Motor neuron (in vitro differentiated cells): ENCODE measurements around the gene CDH20. TPM values are rescaled to one million over a fixed set of nuclear protein-coding genes. Genes with fewer than 3 reads are reported as not detected.
A peak's percentile ranks its signal among the peaks of the same experiment; 100 is the strongest.

Experiments used
- ATAC-seq, 8 experiments: fragments of 200-7000 bp; cut with Tn5 transposase; replicated peaks in 6 of 8; 2 replicates each; pipeline ENCODE4 v1.8.0; 2021; ENCODE audit warnings: mild to moderate bottlenecking in 8 of 8, moderate library complexity in 8 of 8
- H3K27ac ChIP-seq, 2 donors: fragments of 250-450 bp; sonication (Bioruptor Pico); 2 replicates each; pipeline ENCODE4 v1.9.0; 2021; ENCODE audit warnings: antibody characterized with exemption in 2 of 2, mild to moderate bottlenecking in 2 of 2, moderate library complexity in 1 of 2
- H3K4me1 ChIP-seq, 2 donors: fragments of 250-450 bp; sonication (Bioruptor Pico); replicated peaks in 1 of 2; 2 replicates each; pipeline ENCODE4 v1.6.1; 2021; ENCODE audit warnings: antibody characterized with exemption in 2 of 2, mild to moderate bottlenecking in 2 of 2, moderate library complexity in 1 of 2
- H3K4me3 ChIP-seq, 5 donors: fragments of 250-450 bp; sonication (Bioruptor Pico); 2 replicates each; pipeline ENCODE4 v1.9.0; 2021; ENCODE audit warnings: antibody characterized with exemption in 5 of 5, mild to moderate bottlenecking in 5 of 5, moderate library complexity in 4 of 5
- WGBS, 10 experiments: fragments of 450-650 bp; shearing (Covaris generic); methylation state at CpG; one replicate each; pipeline ENCODE4 v1.0.0; 2022; 5-methylcytosine and 5-hydroxymethylcytosine counted together
- in situ Hi-C, 9 experiments: fragments of 400-800 bp; cut with MboI; loops; one replicate each; pipeline ENCODE4 v1.15.0; 2021; ENCODE audit warnings: low sequenced_read_pairs in 9 of 9, low pct_unique_long_range_greater_than_20kb in 2 of 9; ENCODE audit not compliant: unreplicated experiment in 9 of 9
- total RNA-seq, 8 experiments: library from RNA; unstranded; fragments of 300-600 nt; gene quantifications; 2 replicates each; pipeline versions ENCODE4 v1.2.3 to v1.2.4, GENCODE V29; 2022

CDH20 gene
- 10 to 100 TPM in 1 of 8 experiments, 1 to 10 TPM in 4, not detected in 3; 5.4 to 38.9 (median 8.8) TPM for total RNA-seq

- H3K27ac ChIP-seq: no peak within 1 kb of the TSS
- H3K4me1 ChIP-seq: peaks cover 5 to 18% of the 10 kb centered on the region in 2 donors
- in situ Hi-C loops: loop anchor here in 1 of 9 experiments (25.0 kb wide), 1 partner anchor 154 kb away; no protein-coding TSS in a partner anchor
- ATAC-seq: peak in 6 of 8 experiments; percentile 34 to 72 (median 68)
- H3K4me3 ChIP-seq: peak within 1 kb of the TSS; percentile 42 to 67 (median 50)
- WGBS, 10 experiments: 0 to 19% methylated on average over 1 to 4 of the region's 32 CpGs; no CpG with 5 or more reads in 8 of the 10 experiments
Measured at GRCh38 chr18:61333271-61333745, at the start of gene CDH20. Gene CDH20 (plus strand): TSS chr18:61333430.

- Histone ChIP-seq H3K27ac (no peak overlapping the region), H3K4me3 (no peak overlapping the region), H3K4me1 (no peaks in the 10 kb centered on the region)
- in situ Hi-C loops: no loop called here
- no peak for ATAC-seq
- WGBS, 10 experiments: 25 to 100% (median 67%) methylated on average over 1 to 4 of the region's 4 CpGs; no CpG with 5 or more reads in 1 of the 10 experiments
Measured at GRCh38 chr18:61284039-61284438, 49.2 kb upstream of the CDH20 start.

DNA sequence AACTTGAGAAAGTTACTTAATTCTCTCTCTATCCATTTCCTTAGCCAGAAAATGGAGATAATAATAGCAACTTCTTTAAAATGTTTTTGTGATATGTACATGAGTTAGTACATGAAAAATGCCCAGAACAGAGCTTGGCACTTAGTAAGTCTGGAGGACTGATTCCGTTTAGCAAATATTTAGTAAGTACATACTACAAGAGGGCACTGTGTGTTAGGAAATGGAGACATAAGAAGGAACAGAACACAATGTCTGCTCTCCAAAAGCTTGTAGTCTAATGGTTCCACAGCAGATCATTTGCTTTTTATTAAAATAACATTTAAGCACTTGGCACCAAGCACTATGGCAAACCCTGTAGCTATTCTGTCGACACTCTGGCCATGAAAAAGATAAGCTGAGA is 47.5 kb upstream of the CDH20 start:
- Histone ChIP-seq H3K4me1 (no peaks in the 10 kb centered on the region), H3K4me3 (no peak overlapping the region), H3K27ac (no peak overlapping the region)
- in situ Hi-C loops: no loop called here
- 0 to 100% (median 84%) methylated on average over 1 to 2 of the region's 2 CpGs; no CpG with 5 or more reads in 1 of the 10 experiments for WGBS, 10 experiments
- no peak for ATAC-seq

DNA sequence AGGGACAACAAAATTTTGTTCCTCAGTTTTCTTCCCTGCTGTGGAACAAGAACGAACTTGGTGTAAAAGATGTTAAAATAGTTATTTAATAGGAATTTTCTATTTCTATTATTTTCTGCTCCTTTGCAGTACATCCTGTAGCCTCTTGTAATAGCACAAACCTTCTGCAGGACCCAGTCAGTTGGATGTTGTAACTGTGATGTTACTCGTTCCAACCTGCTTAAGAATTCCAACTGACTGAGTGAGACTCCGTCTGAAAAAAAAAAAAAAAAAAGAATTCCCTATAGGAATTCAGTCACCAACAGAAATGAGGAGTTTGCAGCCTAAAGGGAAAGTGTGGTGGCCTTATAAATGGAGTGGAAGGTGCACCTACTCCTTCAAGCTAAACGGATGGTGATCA is 46.4 kb upstream of the CDH20 start:
- WGBS, 10 experiments: 0 to 94% (median 75%) methylated on average over 2 to 4 of the region's 4 CpGs; no CpG with 5 or more reads in 1 of the 10 experiments
- no peak for ATAC-seq
- in situ Hi-C loops: no loop called here
- Histone ChIP-seq H3K27ac (no peak overlapping the region), H3K4me3 (no peak overlapping the region), H3K4me1 (no peaks in the 10 kb centered on the region)

GRCh38 chr18:61290616-61291015 is 42.6 kb upstream of the CDH20 start:
- ATAC-seq: no peak
- Histone ChIP-seq H3K4me3 (no peak overlapping the region), H3K4me1 (no peaks in the 10 kb centered on the region), H3K27ac (no peak overlapping the region)
- WGBS, 10 experiments: 0 to 96% (median 42%) methylated on average over 1 to 3 of the region's 5 CpGs; no CpG with 5 or more reads in 3 of the 10 experiments
- in situ Hi-C loops: no loop called here

- Histone ChIP-seq H3K4me3 (no peak overlapping the region), H3K4me1 (no peaks in the 10 kb centered on the region), H3K27ac (no peak overlapping the region)
- in situ Hi-C loops: no loop called here
- 6 to 100% (median 85%) methylated on average over 1 to 4 of the region's 4 CpGs; no CpG with 5 or more reads in 1 of the 10 experiments for WGBS, 10 experiments
- no peak for ATAC-seq
Measured at GRCh38 chr18:61292280-61293035, 40.8 kb upstream of the CDH20 start.

- no peak overlapping the region for H3K4me3 ChIP-seq
- H3K27ac ChIP-seq: no peak overlapping the region
- no peaks in the 10 kb centered on the region for H3K4me1 ChIP-seq
- ATAC-seq: no peak
- 0 to 100% (median 81%) methylated on average over 1 of the region's 1 CpG; no CpG with 5 or more reads in 2 of the 10 experiments for WGBS, 10 experiments
- in situ Hi-C loops: no loop called here
Measured at GRCh38 chr18:61295153-61295552, 38.1 kb upstream of the CDH20 start.

DNA sequence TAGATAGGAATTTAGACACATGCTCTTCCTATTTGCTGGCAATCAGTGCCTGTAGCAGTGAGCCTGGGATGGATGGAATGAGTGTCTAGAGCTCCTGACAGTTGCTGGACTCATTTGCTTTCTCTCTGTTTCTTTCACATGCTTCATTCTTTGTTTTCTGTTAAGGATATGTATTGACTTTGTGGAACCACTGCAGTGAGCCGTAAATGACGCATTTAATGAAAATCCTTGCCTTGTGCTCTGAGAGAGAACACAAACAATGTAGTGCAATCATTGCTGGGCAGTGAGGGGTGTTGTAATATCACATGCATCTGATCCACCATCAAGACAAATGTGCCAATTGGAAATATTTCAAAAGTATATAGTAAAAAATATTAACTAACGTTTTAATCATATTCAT is 25.2 kb upstream of the CDH20 start:
- H3K4me3 ChIP-seq: no peak overlapping the region
- 10 to 83% (median 54%) methylated on average over 1 to 3 of the region's 3 CpGs for WGBS, 10 experiments

DNA sequence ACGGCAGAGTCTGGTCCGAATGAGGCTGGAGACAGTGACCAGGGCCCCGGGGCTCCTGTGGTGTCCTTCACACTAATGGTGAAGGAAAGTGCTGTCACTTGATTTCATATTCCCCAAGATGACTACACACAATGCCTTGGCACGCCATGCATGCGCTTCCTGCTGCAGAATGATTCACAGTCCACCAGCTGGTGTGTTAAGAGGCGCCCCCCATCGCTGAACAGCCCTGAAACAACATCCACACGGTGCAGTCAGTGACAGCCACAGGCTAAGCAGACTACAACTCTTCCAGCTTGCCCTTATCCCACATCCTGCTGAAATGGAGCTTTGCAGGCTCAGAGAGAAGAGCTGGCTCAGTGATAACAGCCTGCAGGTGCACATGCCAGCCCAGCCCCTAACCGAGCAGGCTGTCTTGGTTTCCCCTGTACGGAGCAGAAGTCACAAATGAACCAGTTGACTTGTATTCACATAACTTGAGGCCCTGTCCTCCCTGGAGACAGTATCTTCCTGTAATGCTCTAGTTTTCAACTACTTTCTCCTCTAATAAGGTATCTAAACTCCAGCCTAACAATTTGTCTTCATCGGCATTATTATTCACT is 24.3 kb upstream of the CDH20 start:
- no peak overlapping the region for H3K27ac ChIP-seq
- no peak overlapping the region for H3K4me3 ChIP-seq
- peaks cover 0 to 7% of the 10 kb centered on the region in 2 donors for H3K4me1 ChIP-seq
- WGBS, 10 experiments: 62 to 100% (median 74%) methylated on average over 2 to 10 of the region's 11 CpGs; no CpG with 5 or more reads in 2 of the 10 experiments
- in situ Hi-C loops: no loop called here
- peak in 5 of 8 experiments; percentile 64 to 83 (median 75) for ATAC-seq

More for the DNA sequence above, 25.2 kb upstream of the CDH20 start:
- peak in 5 of 8 experiments; percentile 35 to 72 (median 46) for ATAC-seq
- H3K27ac ChIP-seq: no peak overlapping the region
- in situ Hi-C loops: no loop called here
- H3K4me1 ChIP-seq: peaks cover 0 to 7% of the 10 kb centered on the region in 2 donors

GRCh38 chr18:61322265-61322873 is 10.9 kb upstream of the CDH20 start:
- Histone ChIP-seq H3K27ac (no peak overlapping the region), H3K4me3 (no peak overlapping the region), H3K4me1 (no peaks in the 10 kb centered on the region)
- 0 to 90% (median 41%) methylated on average over 1 to 6 of the region's 9 CpGs; no CpG with 5 or more reads in 2 of the 10 experiments for WGBS, 10 experiments
- ATAC-seq: peak in 6 of 8 experiments; percentile 40 to 99 (median 92)
- in situ Hi-C loops: loop anchor here in 1 of 9 experiments (10.0 kb wide), 1 partner anchor 172 kb away; no protein-coding TSS in a partner anchor

- Histone ChIP-seq H3K4me1 (peaks cover 0 to 4% of the 10 kb centered on the region in 2 donors), H3K4me3 (no peak overlapping the region), H3K27ac (no peak overlapping the region)
- ATAC-seq: peak in 2 of 8 experiments; percentile 28 to 56
- in situ Hi-C loops: loop anchor here in 1 of 9 experiments (10.0 kb wide), 1 partner anchor 171 kb away; no protein-coding TSS in a partner anchor
- WGBS, 10 experiments: 0 to 100% (median 0%) methylated on average over 1 of the region's 1 CpG; no CpG with 5 or more reads in 3 of the 10 experiments
Measured at GRCh38 chr18:61323951-61324350, 9.3 kb upstream of the CDH20 start.

- no peak overlapping the region for H3K27ac ChIP-seq
- peaks cover 0 to 4% of the 10 kb centered on the region in 2 donors for H3K4me1 ChIP-seq
- no peak for ATAC-seq
- in situ Hi-C loops: loop anchor here in 2 of 9 experiments (10.0 to 25.0 kb wide), 2 partner anchors 161 to 168 kb away; no protein-coding TSS in a partner anchor
- H3K4me3 ChIP-seq: no peak overlapping the region
Measured at GRCh38 chr18:61326407-61326806, 6.8 kb upstream of the CDH20 start.
